WTC11 (cell line): ENCODE results near the gene LEKR1. TPM values are rescaled to one million over a fixed set of nuclear protein-coding genes. Genes with fewer than 3 reads are reported as not detected.

Source experiments
- ATAC-seq: fragments of 200-7000 bp; cut with Tn5 transposase; 2 replicates; pipeline ENCODE4 v1.10.0; 2021; ENCODE audit warnings: mild to moderate bottlenecking, moderate library complexity
- CTCF ChIA-PET: fragments of 300-600 bp; sonication (Branson Sonifier 250); formaldehyde crosslinking; loops from one replicate; lab custom pipeline; 2021; ENCODE audit warnings: antibody characterized with exemption; lab: Charles Lee
- POLR2A ChIA-PET: fragments of 350-600 bp; sonication (Branson Sonifier 250); formaldehyde crosslinking; loops from one replicate; lab custom pipeline; 2021; ENCODE audit warnings: antibody characterized with exemption; lab: Charles Lee
- DNase-seq: peaks from one replicate; pipeline ENCODE4 v3.0.0; 2021; ENCODE audit warnings: low spot score
- H3K27ac Mint-ChIP-seq: 2 replicates; pipeline ENCODE4 v1.8.0; 2021; ENCODE audit warnings: mixed read lengths
- H3K27me3 Mint-ChIP-seq: 2 replicates; pipeline ENCODE4 v1.8.0; 2021; ENCODE audit warnings: low read depth, mild to moderate bottlenecking, moderate library complexity, mixed read lengths
- H3K36me3 Mint-ChIP-seq: 2 replicates; pipeline ENCODE4 v1.8.0; 2021; ENCODE audit warnings: mixed read lengths
- H3K4me1 Mint-ChIP-seq: 2 replicates; pipeline ENCODE4 v1.8.0; 2022; ENCODE audit warnings: mixed read lengths
- H3K4me3 Mint-ChIP-seq: 2 replicates; pipeline ENCODE4 v1.8.0; 2021; ENCODE audit warnings: mild to moderate bottlenecking, moderate library complexity, mixed read lengths
- H3K9me3 Mint-ChIP-seq: 2 replicates; pipeline ENCODE4 v1.8.0; 2021; ENCODE audit warnings: mixed read lengths
- AR ChIP-seq: fragments of 250-450 bp; sonication (Bioruptor Pico); IDR thresholded peaks from 2 replicates; pipeline ENCODE4 v1.9.0; 2021; ENCODE audit warnings: mild to moderate bottlenecking
- CDX4 ChIP-seq: fragments of 250-450 bp; sonication (Bioruptor Pico); IDR thresholded peaks from 2 replicates; pipeline ENCODE4 v1.9.0; 2021; ENCODE audit warnings: moderate library complexity, mild to moderate bottlenecking, inconsistent platforms, borderline replicate concordance
- CREB1 ChIP-seq: sonication (generic); formaldehyde crosslinking; IDR thresholded peaks from 2 replicates; pipeline ENCODE4 v1.8.0; 2023; ENCODE audit warnings: mild to moderate bottlenecking, missing genetic modification reagents
- CREM ChIP-seq: sonication (generic); formaldehyde crosslinking; IDR thresholded peaks from 2 replicates; pipeline ENCODE4 v1.8.1; 2022; ENCODE audit warnings: mild to moderate bottlenecking, missing genetic modification reagents, moderate library complexity
- E2F4 ChIP-seq: sonication (generic); formaldehyde crosslinking; IDR thresholded peaks from 2 replicates; pipeline ENCODE4 v1.8.1; 2022; ENCODE audit warnings: low read depth, mild to moderate bottlenecking, moderate library complexity, missing genetic modification reagents, borderline replicate concordance
- FOXJ3 ChIP-seq: sonication (generic); formaldehyde crosslinking; IDR thresholded peaks from 2 replicates; pipeline ENCODE4 v1.9.0; 2021; ENCODE audit warnings: missing genetic modification reagents, mild to moderate bottlenecking, borderline replicate concordance
- GRHL2 ChIP-seq: fragments of 250-450 bp; sonication (Bioruptor Pico); IDR thresholded peaks from 2 replicates; pipeline ENCODE4 v1.8.0; 2022; ENCODE audit warnings: mild to moderate bottlenecking, moderate library complexity; ENCODE audit not compliant: insufficient replicate concordance, severe bottlenecking
- HMGA2 ChIP-seq: fragments of 250-450 bp; sonication (Bioruptor Pico); IDR thresholded peaks from 2 replicates; pipeline ENCODE4 v1.4.0; 2021; ENCODE audit warnings: mild to moderate bottlenecking, moderate library complexity
- MLX ChIP-seq: sonication (generic); formaldehyde crosslinking; IDR thresholded peaks from 2 replicates; pipeline ENCODE4 v1.8.1; 2023; ENCODE audit warnings: mild to moderate bottlenecking, missing genetic modification reagents, moderate library complexity
- NFE2L1 ChIP-seq: sonication (generic); formaldehyde crosslinking; IDR thresholded peaks from 2 replicates; pipeline ENCODE4 v1.8.1; 2023; ENCODE audit warnings: missing genetic modification reagents
- OVOL2 ChIP-seq: fragments of 250-450 bp; sonication (Bioruptor Pico); IDR thresholded peaks from 2 replicates; pipeline ENCODE4 v1.9.0; 2021; ENCODE audit warnings: mild to moderate bottlenecking, borderline replicate concordance
- SMAD4 ChIP-seq: sonication (generic); formaldehyde crosslinking; IDR thresholded peaks from 2 replicates; pipeline ENCODE4 v1.8.0; 2022; ENCODE audit warnings: mild to moderate bottlenecking, missing genetic modification reagents
- TEAD4 ChIP-seq: sonication (generic); formaldehyde crosslinking; IDR thresholded peaks from 2 replicates; pipeline ENCODE4 v1.8.0; 2022; ENCODE audit warnings: mild to moderate bottlenecking, missing genetic modification reagents
- TP53 ChIP-seq: sonication (generic); formaldehyde crosslinking; IDR thresholded peaks from 2 replicates; pipeline ENCODE4 v1.8.1; 2023; ENCODE audit warnings: mild to moderate bottlenecking, missing genetic modification reagents
- ZBTB21 ChIP-seq: sonication (generic); formaldehyde crosslinking; IDR thresholded peaks from 2 replicates; pipeline ENCODE4 v1.8.1; 2023; ENCODE audit warnings: mild to moderate bottlenecking, missing genetic modification reagents, borderline replicate concordance
- ZBTB43 ChIP-seq: sonication (generic); formaldehyde crosslinking; IDR thresholded peaks from 2 replicates; pipeline ENCODE4 v1.8.1; 2023; ENCODE audit warnings: mild to moderate bottlenecking, missing genetic modification reagents
- ZNF121 ChIP-seq: sonication (generic); formaldehyde crosslinking; IDR thresholded peaks from 2 replicates; pipeline ENCODE4 v1.8.0; 2023; ENCODE audit warnings: missing genetic modification reagents
- ZNF281 ChIP-seq: sonication (generic); formaldehyde crosslinking; IDR thresholded peaks from 2 replicates; pipeline ENCODE4 v1.8.0; 2023; ENCODE audit warnings: mild to moderate bottlenecking, missing genetic modification reagents
- ZNF317 ChIP-seq: sonication (generic); formaldehyde crosslinking; IDR thresholded peaks from 2 replicates; pipeline ENCODE4 v1.8.1; 2023; ENCODE audit warnings: low read depth, mild to moderate bottlenecking, moderate library complexity, missing genetic modification reagents, borderline replicate concordance
- ZNF532 ChIP-seq: fragments of 250-450 bp; sonication (Bioruptor Pico); IDR thresholded peaks from 2 replicates; pipeline ENCODE4 v1.9.0; 2021; ENCODE audit warnings: mild to moderate bottlenecking, borderline replicate concordance
- total RNA-seq: library from RNA; stranded (reverse); gene quantifications from 3 replicates; pipeline ENCODE4 v1.2.3, GENCODE V29; 2021

Gene LEKR1
- total RNA-seq, 1 experiment from 2014 or later = 0.09 TPM

- no peak for TF ChIP-seq ZNF532
- TF ChIP-seq, all 79 proteins: peak for 0
Measured at GRCh38 chr3:156867174-156867573, 41.0 kb downstream of the LEKR1 start (continued).

GRCh38 chr3:156867920-156868319, 41.8 kb downstream of the LEKR1 start:
- H3K27me3 Mint-ChIP-seq = no peaks in the 10 kb centered on the region; the same call in 1 of the 2 replicates
- H3K9me3 Mint-ChIP-seq = peaks cover 11% of the 10 kb centered on the region
- H3K4me3 Mint-ChIP-seq = no peak overlapping the region
- ChIA-PET CTCF (no interaction called here), POLR2A (no interaction called here)
- H3K36me3 Mint-ChIP-seq = no peaks in the 10 kb centered on the region
- H3K27ac Mint-ChIP-seq = no peak overlapping the region
- ATAC-seq (no peak), DNase-seq (no peak)
- H3K4me1 Mint-ChIP-seq = no peaks in the 10 kb centered on the region
- no peak for TF ChIP-seq HMGA2
- TF ChIP-seq ZNF281 (CRISPR knock-in tag) = no peak
- no peak for TF ChIP-seq CREB1 (CRISPR knock-in tag)
- TF ChIP-seq ZNF121 (CRISPR knock-in tag) = no peak
- TF ChIP-seq GRHL2 = no peak
- TF ChIP-seq AR (CRISPR knock-in tag) = no peak
- no peak for TF ChIP-seq MLX
- no peak for TF ChIP-seq TP53
- no peak for TF ChIP-seq FOXJ3 (CRISPR knock-in tag)
- no peak for TF ChIP-seq ZBTB21 (CRISPR knock-in tag)

GRCh38 chr3:156873906-156874305, 47.8 kb downstream of the LEKR1 start:
- no peak for ATAC-seq
- H3K4me1 Mint-ChIP-seq = no peaks in the 10 kb centered on the region
- H3K4me3 Mint-ChIP-seq = no peak overlapping the region
- DNase-seq = no peak
- peaks cover 29% of the 10 kb centered on the region for H3K36me3 Mint-ChIP-seq
- CTCF ChIA-PET = no interaction called here
- peaks cover 64% of the 10 kb centered on the region for H3K9me3 Mint-ChIP-seq
- POLR2A ChIA-PET = no interaction called here
- H3K27me3 Mint-ChIP-seq = no peaks in the 10 kb centered on the region; the same call in 1 of the 2 replicates
- no peak overlapping the region for H3K27ac Mint-ChIP-seq
- TF ChIP-seq ZNF317 (CRISPR knock-in tag) (no peak), TP53 (no peak), SMAD4 (CRISPR knock-in tag) (no peak), E2F4 (CRISPR knock-in tag) (no peak), CDX4 (CRISPR knock-in tag) (no peak), NFE2L1 (no peak), ZBTB43 (CRISPR knock-in tag) (no peak), TEAD4 (CRISPR knock-in tag) (no peak), CREM (CRISPR knock-in tag) (no peak), OVOL2 (CRISPR knock-in tag) (no peak)
